Colonic mucosa (tissue), 4 donors: ENCODE results near the gene FAAP20. TPM values are rescaled to one million over a fixed set of nuclear protein-coding genes. Genes with fewer than 3 reads are reported as not detected.

Source experiments
- DNase-seq: peaks from one replicate; pipeline ENCODE4 v3.0.0-alpha.2; 2020
- H3K27ac ChIP-seq: fragments of 200-600 bp; one replicate; pipeline ENCODE4 v1.8.0; 2021
- H3K27me3 ChIP-seq: fragments of 200-600 bp; one replicate; pipeline ENCODE4 v1.8.0; 2021
- H3K36me3 ChIP-seq: fragments of 200-600 bp; one replicate; pipeline ENCODE4 v1.8.0; 2021
- H3K4me1 ChIP-seq: fragments of 200-600 bp; one replicate; pipeline ENCODE4 v1.8.0; 2021; ENCODE audit warnings: mild to moderate bottlenecking
- H3K4me3 ChIP-seq: fragments of 200-600 bp; one replicate; pipeline ENCODE4 v1.8.0; 2021
- H3K9ac ChIP-seq, 2 donors: one replicate each; pipeline ENCODE4 v1.7.0; 2013; ENCODE audit warnings: control low read depth in 2 of 2, low read depth in 2 of 2, low read length in 2 of 2
- H3K9me3 ChIP-seq: fragments of 200-600 bp; one replicate; pipeline ENCODE4 v1.8.0; 2021
- intact Hi-C: fragments of 100-400 bp; cut with DNase I; formaldehyde crosslinking; loops from one replicate; pipeline ENCODE4 v1.14.1; 2022
- total RNA-seq, 2 donors: library from RNA; stranded (reverse); fragmentation: NEBNext Ultra II Directional in 1 of 2; extraction: Animal tissue kit (Norgen Biotek cat#: 25700) in 1 of 2; gene quantifications; one replicate each; pipeline ENCODE4 v1.2.1, GENCODE V29; 2021
- TF ChIP-seq, protein P1 (sequence below): fragments of 200-600 bp; IDR thresholded peaks from one replicate; pipeline ENCODE4 v1.8.0; 2022; ENCODE audit warnings: antibody characterized with exemption, mild to moderate bottlenecking
- donor health status: healthy.
- donor health status: DM: no; HTN: no; CAD: no.
- donor health status: DM: no; HTN: no; CAD: no.

FAAP20 gene
- total RNA-seq, 2 donors from 2014 or later = 29.9 to 53.7 TPM

DNA sequence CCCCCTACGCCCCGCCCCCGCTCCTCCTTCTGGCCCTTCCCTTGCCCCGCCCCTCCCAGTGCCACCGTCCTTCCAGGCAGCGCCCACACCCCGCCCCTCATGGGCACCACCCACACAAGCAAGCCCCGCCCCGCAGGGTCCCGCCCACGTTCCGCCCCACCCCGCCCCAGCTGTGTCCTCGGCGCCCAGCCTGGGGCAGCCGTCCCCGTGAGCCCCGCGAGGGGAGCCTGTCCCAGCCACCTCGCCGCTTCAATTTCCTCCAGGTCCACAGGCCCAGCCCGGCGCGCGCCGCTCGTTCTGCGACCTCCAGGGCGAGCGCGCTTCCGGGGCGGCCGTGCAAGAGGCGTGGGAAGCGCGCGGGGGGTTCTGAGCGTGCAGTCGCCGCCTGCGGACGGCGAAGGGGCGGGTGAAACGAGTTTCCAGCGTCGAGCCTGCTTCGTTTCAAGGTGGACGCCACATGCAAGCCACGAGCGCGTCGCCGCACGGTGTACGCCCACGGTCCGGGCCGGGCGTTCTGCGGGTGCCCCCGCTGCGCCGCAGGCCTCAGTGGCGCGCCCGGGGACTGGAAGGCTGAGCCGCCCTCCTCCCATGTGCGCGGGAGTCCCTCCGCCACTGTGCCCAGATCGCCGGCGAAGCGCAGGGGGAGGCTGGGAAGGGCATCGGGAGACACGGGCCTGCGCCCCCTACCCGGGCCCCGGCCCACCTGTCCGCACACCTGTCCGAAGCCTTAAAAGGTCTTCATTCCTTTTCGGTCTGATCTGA is 10.8 kb upstream of the FAAP20 start:
- no peaks in the 10 kb centered on the region for H3K9me3 ChIP-seq
- peak overlapping the region; percentile 70 for H3K27ac ChIP-seq
- H3K4me3 ChIP-seq = peak overlapping the region; percentile 39
- H3K9ac ChIP-seq = peak overlapping the region; percentile 40 to 61
- peaks cover 5% of the 10 kb centered on the region for H3K4me1 ChIP-seq
- H3K27me3 ChIP-seq = no peaks in the 10 kb centered on the region
- intact Hi-C loops = no loop called here
- H3K36me3 ChIP-seq = no peaks in the 10 kb centered on the region
- TF ChIP-seq, protein P1, sequence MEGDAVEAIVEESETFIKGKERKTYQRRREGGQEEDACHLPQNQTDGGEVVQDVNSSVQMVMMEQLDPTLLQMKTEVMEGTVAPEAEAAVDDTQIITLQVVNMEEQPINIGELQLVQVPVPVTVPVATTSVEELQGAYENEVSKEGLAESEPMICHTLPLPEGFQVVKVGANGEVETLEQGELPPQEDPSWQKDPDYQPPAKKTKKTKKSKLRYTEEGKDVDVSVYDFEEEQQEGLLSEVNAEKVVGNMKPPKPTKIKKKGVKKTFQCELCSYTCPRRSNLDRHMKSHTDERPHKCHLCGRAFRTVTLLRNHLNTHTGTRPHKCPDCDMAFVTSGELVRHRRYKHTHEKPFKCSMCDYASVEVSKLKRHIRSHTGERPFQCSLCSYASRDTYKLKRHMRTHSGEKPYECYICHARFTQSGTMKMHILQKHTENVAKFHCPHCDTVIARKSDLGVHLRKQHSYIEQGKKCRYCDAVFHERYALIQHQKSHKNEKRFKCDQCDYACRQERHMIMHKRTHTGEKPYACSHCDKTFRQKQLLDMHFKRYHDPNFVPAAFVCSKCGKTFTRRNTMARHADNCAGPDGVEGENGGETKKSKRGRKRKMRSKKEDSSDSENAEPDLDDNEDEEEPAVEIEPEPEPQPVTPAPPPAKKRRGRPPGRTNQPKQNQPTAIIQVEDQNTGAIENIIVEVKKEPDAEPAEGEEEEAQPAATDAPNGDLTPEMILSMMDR = no peak
- DNase-seq = peak; percentile 99

DNA sequence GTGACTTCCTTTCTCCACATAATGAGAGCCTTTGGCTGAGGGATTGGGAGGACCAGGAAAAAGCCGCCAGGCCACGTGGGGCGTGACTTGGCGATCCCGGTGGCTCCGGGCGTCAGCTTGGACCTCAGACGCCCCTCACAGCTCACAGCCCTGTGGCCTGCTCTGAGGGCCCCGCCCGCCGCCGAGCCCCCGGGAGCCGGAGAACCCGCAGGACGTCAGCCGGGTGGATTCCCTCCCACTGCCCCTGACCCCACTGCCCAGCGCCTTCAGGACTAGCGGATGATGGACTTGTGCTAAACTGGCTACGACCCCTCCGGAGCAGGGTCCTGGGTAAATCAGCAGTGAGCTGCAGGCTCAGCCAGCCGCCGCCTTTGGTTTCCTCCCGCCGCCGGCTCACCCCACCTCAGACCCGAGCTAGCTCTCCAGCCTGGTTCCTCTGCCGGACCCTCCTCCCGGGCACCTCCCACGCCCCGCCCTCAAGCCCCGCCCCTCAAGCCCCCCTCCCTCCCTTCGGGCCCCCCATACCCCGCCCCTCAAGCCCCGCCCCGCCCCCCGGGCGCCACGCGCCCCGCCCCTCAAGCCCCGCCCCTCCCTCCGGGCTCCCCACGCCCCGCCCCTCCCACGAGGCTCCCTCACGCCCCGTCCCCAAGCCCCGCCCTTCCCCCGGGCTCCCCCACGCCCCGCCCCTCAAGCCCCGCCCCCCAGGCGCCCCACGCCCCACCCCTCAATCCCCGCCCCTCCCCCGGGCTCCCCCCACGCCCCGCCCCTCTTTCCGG is 10.0 kb upstream of the FAAP20 start:
- H3K9ac ChIP-seq = peak overlapping the region; percentile 54 to 81

DNA sequence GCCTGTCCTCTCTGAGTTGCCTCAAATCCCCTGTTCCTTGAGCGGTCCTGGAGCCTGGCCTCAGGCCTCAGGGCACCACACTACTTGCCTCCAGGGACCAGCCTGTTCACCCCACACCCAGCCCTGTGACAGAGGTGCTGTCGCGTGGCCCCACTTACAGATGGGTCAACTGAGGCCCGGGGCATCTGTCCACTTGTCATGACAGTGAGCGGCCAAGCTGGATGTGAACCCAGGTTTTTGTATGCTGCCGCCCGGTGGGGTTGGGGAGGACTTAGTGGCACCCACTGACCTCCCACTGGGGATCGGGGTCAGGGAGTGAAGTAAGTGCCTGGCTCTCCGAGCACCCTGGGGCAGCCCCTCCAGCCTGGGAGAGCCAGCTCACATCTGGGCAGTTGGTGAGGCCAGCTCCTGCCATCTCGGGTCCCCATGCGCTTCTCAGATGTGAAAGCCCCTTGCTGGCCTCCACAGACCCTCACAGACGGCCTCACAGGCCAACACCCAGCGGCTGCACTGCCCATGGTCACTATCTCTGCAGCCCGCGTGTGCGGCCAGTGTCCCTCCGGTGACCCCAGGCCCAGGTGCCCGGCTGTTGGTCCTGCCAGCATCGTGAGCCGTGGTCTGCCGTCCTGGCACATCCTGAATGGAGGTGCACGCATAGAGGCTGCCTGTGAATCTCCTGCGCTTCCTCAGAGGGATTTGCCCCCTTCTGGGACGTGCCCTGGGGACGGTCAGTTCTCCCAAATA is 9.3 kb upstream of the FAAP20 start:
- Histone ChIP-seq H3K4me3 (peak overlapping the region; percentile 35), H3K4me1 (peaks cover 8% of the 10 kb centered on the region)
- no peak for DNase-seq

More for the DNA sequence above, 10.0 kb upstream of the FAAP20 start:
- intact Hi-C loops = no loop called here
- TF ChIP-seq, protein P1 = no peak
- Histone ChIP-seq H3K4me1 (peaks cover 5% of the 10 kb centered on the region), H3K9me3 (no peaks in the 10 kb centered on the region), H3K27ac (peak overlapping the region; percentile 60), H3K4me3 (peak overlapping the region; percentile 35), H3K27me3 (no peaks in the 10 kb centered on the region), H3K36me3 (no peaks in the 10 kb centered on the region)
- DNase-seq = peak; percentile 85

DNA sequence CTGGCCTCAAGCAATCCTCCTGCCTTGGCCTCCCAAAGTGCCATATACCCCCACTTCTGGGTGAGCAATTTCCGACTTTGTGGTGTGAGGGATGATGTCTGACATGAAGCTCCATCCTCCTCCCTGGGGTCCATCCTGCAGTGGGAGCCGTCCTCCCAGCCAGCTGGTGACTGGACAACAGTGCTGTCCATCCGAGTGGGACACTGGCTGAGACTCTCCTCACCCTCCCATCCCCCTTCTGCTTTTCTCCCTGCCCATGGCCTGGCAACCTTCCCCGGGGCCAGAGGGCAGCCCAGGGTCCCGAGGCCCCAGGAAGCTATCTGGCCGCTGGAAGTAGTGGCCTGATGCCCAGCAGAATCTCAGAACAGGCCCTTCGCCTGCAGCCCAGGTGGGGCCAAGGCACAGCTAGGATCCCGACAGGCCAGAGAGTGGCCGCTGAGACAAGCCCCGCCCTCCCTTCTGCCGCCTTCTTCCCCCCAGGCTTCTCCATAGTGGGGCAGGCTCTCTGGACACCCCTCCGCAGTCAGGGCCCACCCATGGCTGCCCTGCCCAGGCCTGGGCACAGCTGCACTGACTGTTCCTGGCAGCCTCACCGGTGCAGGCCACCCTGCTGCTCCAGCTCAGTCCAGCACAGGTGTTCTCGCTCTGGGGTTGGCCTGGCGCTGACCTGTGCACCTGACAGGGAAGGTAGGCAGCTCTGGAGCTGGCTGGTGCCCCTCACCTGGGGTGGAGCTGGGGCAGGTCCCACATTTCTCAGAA is 8.4 kb upstream of the FAAP20 start:
- H3K9ac ChIP-seq = no peak overlapping the region
- intact Hi-C loops = no loop called here
- no peaks in the 10 kb centered on the region for H3K27me3 ChIP-seq
- TF ChIP-seq, protein P1 = no peak
- H3K9me3 ChIP-seq = no peaks in the 10 kb centered on the region
- H3K4me3 ChIP-seq = no peak overlapping the region
- H3K36me3 ChIP-seq = no peaks in the 10 kb centered on the region
- H3K27ac ChIP-seq = no peak overlapping the region
- DNase-seq = no peak
- H3K4me1 ChIP-seq = peaks cover 12% of the 10 kb centered on the region

More for the DNA sequence above, 9.3 kb upstream of the FAAP20 start:
- Histone ChIP-seq H3K27ac (peak overlapping the region; percentile 60), H3K27me3 (no peaks in the 10 kb centered on the region), H3K9me3 (no peaks in the 10 kb centered on the region), H3K9ac (peak overlapping the region; percentile 54 to 81), H3K36me3 (no peaks in the 10 kb centered on the region)
- TF ChIP-seq, protein P1 = no peak
- intact Hi-C loops = no loop called here
